GM23338 (cell line): ENCODE data around the gene LSM11. TPM values are rescaled to one million over a fixed set of nuclear protein-coding genes. Genes with fewer than 3 reads are reported as not detected.
A peak's percentile ranks its signal among the peaks of the same experiment; 100 is the strongest.

Experiments
- ATAC-seq: fragments of 200-7000 bp; cut with Tn5 transposase; 3 replicates; pipeline ENCODE4 v1.9.1; 2020
- DNase-seq: peaks from one replicate; pipeline ENCODE4 v3.0.0-alpha.2; 2015; ENCODE audit warnings: low spot score
- H2AFZ ChIP-seq: fragments of 200-600 bp; sonication (generic); 2 replicates; pipeline ENCODE4 v1.8.0; 2016; ENCODE audit warnings: antibody characterized with exemption, mild to moderate bottlenecking, moderate library complexity
- H3F3A ChIP-seq: fragments of 200-600 bp; sonication (generic); replicated peaks from 2 replicates; pipeline ENCODE4 v1.8.0; 2017; ENCODE audit warnings: antibody characterized with exemption, mixed run types, low read depth
- H3K27ac ChIP-seq: fragments of 200-600 bp; sonication (generic); 2 replicates; pipeline ENCODE4 v1.6.1; 2016; ENCODE audit warnings: low read depth
- H3K27me3 ChIP-seq: fragments of 200-600 bp; sonication (generic); 2 replicates; pipeline ENCODE4 v1.8.0; 2016; ENCODE audit warnings: mild to moderate bottlenecking, mixed run types, moderate library complexity; ENCODE audit not compliant: insufficient read depth
- H3K36me3 ChIP-seq: fragments of 200-600 bp; sonication (generic); 2 replicates; pipeline ENCODE4 v1.8.0; 2016; ENCODE audit warnings: mild to moderate bottlenecking; ENCODE audit not compliant: insufficient read depth
- H3K4me1 ChIP-seq: fragments of 200-600 bp; sonication (generic); 2 replicates; pipeline ENCODE4 v1.8.0; 2016; ENCODE audit warnings: mild to moderate bottlenecking, moderate library complexity; ENCODE audit not compliant: insufficient read depth
- H3K4me2 ChIP-seq: fragments of 200-600 bp; sonication (generic); 2 replicates; pipeline ENCODE4 v1.7.1; 2017; ENCODE audit warnings: mixed run types
- H3K4me3 ChIP-seq: fragments of 200-600 bp; sonication (generic); 2 replicates; pipeline ENCODE4 v1.6.1; 2016; ENCODE audit warnings: mixed run types
- H3K79me2 ChIP-seq: fragments of 200-600 bp; sonication (generic); replicated peaks from 2 replicates; pipeline ENCODE4 v1.8.0; 2017; ENCODE audit warnings: mild to moderate bottlenecking; ENCODE audit not compliant: insufficient read depth
- H3K9me2 ChIP-seq: fragments of 200-600 bp; sonication (generic); 2 replicates; pipeline ENCODE4 v1.8.0; 2017; ENCODE audit not compliant: insufficient read depth
- H4K20me1 ChIP-seq: fragments of 200-600 bp; sonication (generic); replicated peaks from 2 replicates; pipeline ENCODE4 v1.8.0; 2017; ENCODE audit warnings: mild to moderate bottlenecking; ENCODE audit not compliant: insufficient read depth
- H3K27ac Mint-ChIP-seq: 2 replicates; pipeline ENCODE4 v1.8.0; 2020; ENCODE audit warnings: inconsistent platforms, mild to moderate bottlenecking, moderate library complexity, mixed read lengths
- H3K27me3 Mint-ChIP-seq: 3 replicates; pipeline ENCODE4 v1.8.0; 2022; ENCODE audit warnings: low read depth, mild to moderate bottlenecking, moderate library complexity, mixed read lengths, inconsistent platforms; ENCODE audit not compliant: insufficient read depth, poor library complexity
- H3K36me3 Mint-ChIP-seq: 3 replicates; pipeline ENCODE4 v1.8.0; 2021; ENCODE audit warnings: low read depth, mild to moderate bottlenecking, inconsistent platforms, moderate library complexity, mixed read lengths
- H3K4me1 Mint-ChIP-seq: 3 replicates; pipeline ENCODE4 v1.8.0; 2020; ENCODE audit warnings: mild to moderate bottlenecking, inconsistent platforms, mixed read lengths
- H3K4me3 Mint-ChIP-seq: 3 replicates; pipeline ENCODE4 v1.8.0; 2021; ENCODE audit warnings: moderate library complexity, mild to moderate bottlenecking, inconsistent platforms, mixed read lengths
- H3K9me3 Mint-ChIP-seq: 3 replicates; pipeline ENCODE4 v1.8.0; 2020; ENCODE audit warnings: moderate library complexity, mild to moderate bottlenecking, inconsistent platforms, mixed read lengths
- CREB1 ChIP-seq: fragments of 250-450 bp; sonication (Bioruptor Pico); IDR thresholded peaks from 2 replicates; pipeline ENCODE4 v1.5.0; 2020; ENCODE audit warnings: low read depth, mild to moderate bottlenecking, moderate library complexity
- EZH2 ChIP-seq: fragments of 200-600 bp; sonication (generic); IDR thresholded peaks from one replicate; pipeline ENCODE4 v1.8.0; 2017; ENCODE audit warnings: antibody characterized with exemption, mild to moderate bottlenecking, low read depth; ENCODE audit not compliant: unreplicated experiment
- EZH2phosphoT487 ChIP-seq: fragments of 200-600 bp; sonication (generic); IDR thresholded peaks from one replicate; pipeline ENCODE4 v1.8.1; 2018; ENCODE audit warnings: antibody characterized with exemption; ENCODE audit not compliant: unreplicated experiment
- JUNB ChIP-seq: IDR thresholded peaks from one replicate; pipeline ENCODE4 v1.6.1; 2016; ENCODE audit warnings: antibody characterized with exemption; ENCODE audit not compliant: unreplicated experiment
- NANOG ChIP-seq: IDR thresholded peaks from 2 replicates; pipeline ENCODE4 v1.6.1; 2016; ENCODE audit warnings: antibody characterized with exemption, borderline replicate concordance
- POLR2AphosphoS5 ChIP-seq: IDR thresholded peaks from 2 replicates; pipeline ENCODE4 v1.6.1; 2016; ENCODE audit warnings: antibody characterized with exemption, low read depth
- STAT1 ChIP-seq: IDR thresholded peaks from one replicate; pipeline ENCODE4 v1.6.1; 2016; ENCODE audit warnings: antibody characterized with exemption; ENCODE audit not compliant: unreplicated experiment
- ZNF114 ChIP-seq: fragments of 250-450 bp; sonication (Bioruptor Pico); IDR thresholded peaks from 2 replicates; pipeline ENCODE4 v1.5.0; 2020; ENCODE audit warnings: mild to moderate bottlenecking, moderate library complexity
- ZNF331 ChIP-seq: fragments of 250-450 bp; sonication (Bioruptor Pico); IDR thresholded peaks from 2 replicates; pipeline ENCODE4 v1.5.0; 2020; ENCODE audit warnings: low read depth, mild to moderate bottlenecking, moderate library complexity
- polyA plus RNA-seq: library from polyadenylated mRNA; unstranded; fragments of >200 nt; fragmentation: Nextera tagmentation; extraction: Ambion mirVana; gene quantifications from 2 replicates; pipeline ENCODE4 v1.2.1, GENCODE V29; 2016
- total RNA-seq: library from RNA; depleted of rRNA; stranded (reverse); fragments of >200 nt; shearing (Covaris generic); gene quantifications from 2 replicates; pipeline ENCODE4 v1.2.3, GENCODE V29; 2014
- TF ChIP-seq, protein P1 (sequence below), 2 experiments: fragments of 200-600 bp in 1 of 2; sonication (generic) in 1 of 2; conservative IDR thresholded peaks; 2 replicates each; pipeline versions ENCODE4 v1.5.1 to v1.6.1; 2016 to 2017; ENCODE audit warnings: antibody characterized with exemption in 2 of 2, low read depth in 2 of 2, mild to moderate bottlenecking in 2 of 2, moderate library complexity in 1 of 2
- TF ChIP-seq, protein P2 (sequence below): IDR thresholded peaks from one replicate; pipeline ENCODE4 v1.6.1; 2018; ENCODE audit warnings: antibody characterized with exemption; ENCODE audit not compliant: unreplicated experiment
- TF ChIP-seq, protein P3 (sequence below): fragments of 250-450 bp; sonication (Bioruptor Pico); IDR thresholded peaks from 2 replicates; pipeline ENCODE4 v1.5.0; 2020; ENCODE audit warnings: mild to moderate bottlenecking, moderate library complexity
- TF ChIP-seq, protein P4 (sequence below): IDR thresholded peaks from 2 replicates; pipeline ENCODE4 v1.6.1; 2016; ENCODE audit warnings: antibody characterized with exemption

LSM11 gene
- total and polyA plus RNA-seq, 2 experiments from 2014 or later, result 1.2 to 3.8 TPM

DNA sequence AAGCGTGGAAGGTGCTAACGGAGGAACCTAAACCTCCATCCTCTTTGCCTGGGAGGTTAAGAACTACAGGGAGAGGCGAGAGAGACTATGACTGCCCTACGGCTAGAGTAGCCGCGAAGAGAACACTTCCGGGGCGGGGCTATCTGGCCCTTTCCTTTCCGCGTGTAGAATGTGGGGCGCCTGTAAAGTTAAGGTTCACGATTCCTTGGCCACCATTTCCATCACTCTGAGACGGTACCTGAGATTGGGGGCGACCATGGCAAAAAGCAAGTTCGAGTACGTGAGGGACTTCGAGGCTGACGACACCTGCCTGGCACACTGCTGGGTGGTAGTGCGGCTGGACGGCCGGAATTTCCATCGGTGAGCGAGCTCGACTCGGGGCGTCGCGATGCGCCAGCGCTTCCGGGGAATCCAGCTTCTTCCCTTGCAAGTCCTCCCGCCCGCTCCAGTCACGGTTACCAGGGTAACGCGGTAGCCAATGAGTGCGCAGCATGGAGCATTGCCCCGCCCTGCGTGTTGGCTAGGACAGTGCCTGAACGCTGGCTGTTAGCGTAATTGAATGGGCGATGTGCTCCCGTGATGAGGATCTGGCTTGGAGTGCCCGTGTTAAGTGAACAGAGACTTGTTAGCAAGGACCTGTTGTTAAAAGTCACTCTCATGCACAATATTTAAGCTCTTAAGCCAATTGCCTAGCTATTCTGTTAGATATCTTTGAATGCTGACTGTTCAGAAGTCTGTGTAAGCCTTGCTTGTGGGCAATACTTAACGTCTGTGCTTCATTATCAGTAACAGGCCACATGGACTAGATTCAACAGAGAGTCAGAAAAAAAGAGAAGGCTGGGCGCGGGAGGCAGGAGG lies 12.0 kb upstream of the LSM11 start, which contains the start of gene THG1L:
Gene THG1L, plus strand, starts transcription at position 149 of the 858 bp plus-strand sequence. Its CDS starts 21 bp downstream, at position 170.
- no peaks in the 10 kb centered on the region for H3K27me3 ChIP-seq
- peak; percentile 99 for DNase-seq
- peaks cover 3% of the 10 kb centered on the region; the same call in 1 of the 2 replicates for H3K79me2 ChIP-seq
- peak within 1 kb of the TSS; percentile 75; the same call in 1 of the 2 replicates for H2AFZ ChIP-seq
- 0 out of 2 replicates have a peak, but pooled peaks cover 3% of the 10 kb centered on the region for H3K4me1 ChIP-seq
- peak within 1 kb of the TSS; percentile 63 for H3K4me3 ChIP-seq
- H3F3A ChIP-seq, result no peaks in the 10 kb centered on the region
- H3K36me3 Mint-ChIP-seq, result peaks cover 30% of the 10 kb centered on the region
- H4K20me1 ChIP-seq, result 0 out of 2 replicates have a peak, but pooled peaks cover 10% of the 10 kb centered on the region
- peak; percentile 99 for ATAC-seq
- no peaks in the 10 kb centered on the region for H3K9me2 ChIP-seq
- H3K27ac Mint-ChIP-seq, result peak within 1 kb of the TSS; percentile 100
- peak within 1 kb of the TSS; percentile 87 for H3K4me2 ChIP-seq
- peaks cover 12% of the 10 kb centered on the region for H3K27me3 Mint-ChIP-seq
- peaks cover 5% of the 10 kb centered on the region for H3K4me1 Mint-ChIP-seq
- peak within 1 kb of the TSS; percentile 98 for H3K4me3 Mint-ChIP-seq
- peaks cover 23% of the 10 kb centered on the region for H3K36me3 ChIP-seq
- no peaks in the 10 kb centered on the region for H3K9me3 Mint-ChIP-seq
- H3K27ac ChIP-seq, result 0 out of 2 replicates have a peak within 1 kb of the TSS, but pooled peaks have one; percentile 43
- TF ChIP-seq EZH2phosphoT487 (no peak), NANOG (no peak), ZNF114 (CRISPR knock-in tag) (no peak), ZNF331 (CRISPR knock-in tag) (peak; percentile 6; the same call in 1 of the 2 replicates), JUNB (no peak), STAT1 (no peak), POLR2AphosphoS5 (peak; percentile 85), EZH2 (no peak), CREB1 (peak; percentile 85)
- TF ChIP-seq, protein P1, sequence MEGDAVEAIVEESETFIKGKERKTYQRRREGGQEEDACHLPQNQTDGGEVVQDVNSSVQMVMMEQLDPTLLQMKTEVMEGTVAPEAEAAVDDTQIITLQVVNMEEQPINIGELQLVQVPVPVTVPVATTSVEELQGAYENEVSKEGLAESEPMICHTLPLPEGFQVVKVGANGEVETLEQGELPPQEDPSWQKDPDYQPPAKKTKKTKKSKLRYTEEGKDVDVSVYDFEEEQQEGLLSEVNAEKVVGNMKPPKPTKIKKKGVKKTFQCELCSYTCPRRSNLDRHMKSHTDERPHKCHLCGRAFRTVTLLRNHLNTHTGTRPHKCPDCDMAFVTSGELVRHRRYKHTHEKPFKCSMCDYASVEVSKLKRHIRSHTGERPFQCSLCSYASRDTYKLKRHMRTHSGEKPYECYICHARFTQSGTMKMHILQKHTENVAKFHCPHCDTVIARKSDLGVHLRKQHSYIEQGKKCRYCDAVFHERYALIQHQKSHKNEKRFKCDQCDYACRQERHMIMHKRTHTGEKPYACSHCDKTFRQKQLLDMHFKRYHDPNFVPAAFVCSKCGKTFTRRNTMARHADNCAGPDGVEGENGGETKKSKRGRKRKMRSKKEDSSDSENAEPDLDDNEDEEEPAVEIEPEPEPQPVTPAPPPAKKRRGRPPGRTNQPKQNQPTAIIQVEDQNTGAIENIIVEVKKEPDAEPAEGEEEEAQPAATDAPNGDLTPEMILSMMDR (conservative IDR thresholded peaks at IDR 0.05; ENCODE audit: low read depth in 2 of 2), result no peak
- TF ChIP-seq, protein P2, sequence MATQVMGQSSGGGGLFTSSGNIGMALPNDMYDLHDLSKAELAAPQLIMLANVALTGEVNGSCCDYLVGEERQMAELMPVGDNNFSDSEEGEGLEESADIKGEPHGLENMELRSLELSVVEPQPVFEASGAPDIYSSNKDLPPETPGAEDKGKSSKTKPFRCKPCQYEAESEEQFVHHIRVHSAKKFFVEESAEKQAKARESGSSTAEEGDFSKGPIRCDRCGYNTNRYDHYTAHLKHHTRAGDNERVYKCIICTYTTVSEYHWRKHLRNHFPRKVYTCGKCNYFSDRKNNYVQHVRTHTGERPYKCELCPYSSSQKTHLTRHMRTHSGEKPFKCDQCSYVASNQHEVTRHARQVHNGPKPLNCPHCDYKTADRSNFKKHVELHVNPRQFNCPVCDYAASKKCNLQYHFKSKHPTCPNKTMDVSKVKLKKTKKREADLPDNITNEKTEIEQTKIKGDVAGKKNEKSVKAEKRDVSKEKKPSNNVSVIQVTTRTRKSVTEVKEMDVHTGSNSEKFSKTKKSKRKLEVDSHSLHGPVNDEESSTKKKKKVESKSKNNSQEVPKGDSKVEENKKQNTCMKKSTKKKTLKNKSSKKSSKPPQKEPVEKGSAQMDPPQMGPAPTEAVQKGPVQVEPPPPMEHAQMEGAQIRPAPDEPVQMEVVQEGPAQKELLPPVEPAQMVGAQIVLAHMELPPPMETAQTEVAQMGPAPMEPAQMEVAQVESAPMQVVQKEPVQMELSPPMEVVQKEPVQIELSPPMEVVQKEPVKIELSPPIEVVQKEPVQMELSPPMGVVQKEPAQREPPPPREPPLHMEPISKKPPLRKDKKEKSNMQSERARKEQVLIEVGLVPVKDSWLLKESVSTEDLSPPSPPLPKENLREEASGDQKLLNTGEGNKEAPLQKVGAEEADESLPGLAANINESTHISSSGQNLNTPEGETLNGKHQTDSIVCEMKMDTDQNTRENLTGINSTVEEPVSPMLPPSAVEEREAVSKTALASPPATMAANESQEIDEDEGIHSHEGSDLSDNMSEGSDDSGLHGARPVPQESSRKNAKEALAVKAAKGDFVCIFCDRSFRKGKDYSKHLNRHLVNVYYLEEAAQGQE, result no peak
- TF ChIP-seq, protein P3, sequence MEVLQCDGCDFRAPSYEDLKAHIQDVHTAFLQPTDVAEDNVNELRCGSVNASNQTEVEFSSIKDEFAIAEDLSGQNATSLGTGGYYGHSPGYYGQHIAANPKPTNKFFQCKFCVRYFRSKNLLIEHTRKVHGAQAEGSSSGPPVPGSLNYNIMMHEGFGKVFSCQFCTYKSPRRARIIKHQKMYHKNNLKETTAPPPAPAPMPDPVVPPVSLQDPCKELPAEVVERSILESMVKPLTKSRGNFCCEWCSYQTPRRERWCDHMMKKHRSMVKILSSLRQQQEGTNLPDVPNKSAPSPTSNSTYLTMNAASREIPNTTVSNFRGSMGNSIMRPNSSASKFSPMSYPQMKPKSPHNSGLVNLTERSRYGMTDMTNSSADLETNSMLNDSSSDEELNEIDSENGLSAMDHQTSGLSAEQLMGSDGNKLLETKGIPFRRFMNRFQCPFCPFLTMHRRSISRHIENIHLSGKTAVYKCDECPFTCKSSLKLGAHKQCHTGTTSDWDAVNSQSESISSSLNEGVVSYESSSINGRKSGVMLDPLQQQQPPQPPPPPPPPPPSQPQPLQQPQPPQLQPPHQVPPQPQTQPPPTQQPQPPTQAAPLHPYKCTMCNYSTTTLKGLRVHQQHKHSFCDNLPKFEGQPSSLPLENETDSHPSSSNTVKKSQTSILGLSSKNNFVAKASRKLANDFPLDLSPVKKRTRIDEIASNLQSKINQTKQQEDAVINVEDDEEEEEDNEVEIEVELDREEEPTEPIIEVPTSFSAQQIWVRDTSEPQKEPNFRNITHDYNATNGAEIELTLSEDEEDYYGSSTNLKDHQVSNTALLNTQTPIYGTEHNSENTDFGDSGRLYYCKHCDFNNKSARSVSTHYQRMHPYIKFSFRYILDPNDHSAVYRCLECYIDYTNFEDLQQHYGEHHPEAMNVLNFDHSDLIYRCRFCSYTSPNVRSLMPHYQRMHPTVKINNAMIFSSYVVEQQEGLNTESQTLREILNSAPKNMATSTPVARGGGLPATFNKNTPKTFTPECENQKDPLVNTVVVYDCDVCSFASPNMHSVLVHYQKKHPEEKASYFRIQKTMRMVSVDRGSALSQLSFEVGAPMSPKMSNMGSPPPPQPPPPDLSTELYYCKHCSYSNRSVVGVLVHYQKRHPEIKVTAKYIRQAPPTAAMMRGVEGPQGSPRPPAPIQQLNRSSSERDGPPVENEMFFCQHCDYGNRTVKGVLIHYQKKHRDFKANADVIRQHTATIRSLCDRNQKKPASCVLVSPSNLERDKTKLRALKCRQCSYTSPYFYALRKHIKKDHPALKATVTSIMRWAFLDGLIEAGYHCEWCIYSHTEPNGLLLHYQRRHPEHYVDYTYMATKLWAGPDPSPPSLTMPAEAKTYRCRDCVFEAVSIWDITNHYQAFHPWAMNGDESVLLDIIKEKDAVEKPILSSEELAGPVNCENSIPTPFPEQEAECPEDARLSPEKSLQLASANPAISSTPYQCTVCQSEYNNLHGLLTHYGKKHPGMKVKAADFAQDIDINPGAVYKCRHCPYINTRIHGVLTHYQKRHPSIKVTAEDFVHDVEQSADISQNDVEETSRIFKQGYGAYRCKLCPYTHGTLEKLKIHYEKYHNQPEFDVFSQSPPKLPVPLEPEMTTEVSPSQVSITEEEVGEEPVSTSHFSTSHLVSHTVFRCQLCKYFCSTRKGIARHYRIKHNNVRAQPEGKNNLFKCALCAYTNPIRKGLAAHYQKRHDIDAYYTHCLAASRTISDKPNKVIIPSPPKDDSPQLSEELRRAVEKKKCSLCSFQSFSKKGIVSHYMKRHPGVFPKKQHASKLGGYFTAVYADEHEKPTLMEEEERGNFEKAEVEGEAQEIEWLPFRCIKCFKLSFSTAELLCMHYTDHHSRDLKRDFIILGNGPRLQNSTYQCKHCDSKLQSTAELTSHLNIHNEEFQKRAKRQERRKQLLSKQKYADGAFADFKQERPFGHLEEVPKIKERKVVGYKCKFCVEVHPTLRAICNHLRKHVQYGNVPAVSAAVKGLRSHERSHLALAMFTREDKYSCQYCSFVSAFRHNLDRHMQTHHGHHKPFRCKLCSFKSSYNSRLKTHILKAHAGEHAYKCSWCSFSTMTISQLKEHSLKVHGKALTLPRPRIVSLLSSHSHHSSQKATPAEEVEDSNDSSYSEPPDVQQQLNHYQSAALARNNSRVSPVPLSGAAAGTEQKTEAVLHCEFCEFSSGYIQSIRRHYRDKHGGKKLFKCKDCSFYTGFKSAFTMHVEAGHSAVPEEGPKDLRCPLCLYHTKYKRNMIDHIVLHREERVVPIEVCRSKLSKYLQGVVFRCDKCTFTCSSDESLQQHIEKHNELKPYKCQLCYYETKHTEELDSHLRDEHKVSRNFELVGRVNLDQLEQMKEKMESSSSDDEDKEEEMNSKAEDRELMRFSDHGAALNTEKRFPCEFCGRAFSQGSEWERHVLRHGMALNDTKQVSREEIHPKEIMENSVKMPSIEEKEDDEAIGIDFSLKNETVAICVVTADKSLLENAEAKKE (CRISPR knock-in tag), result no peak
- TF ChIP-seq, protein P4, sequence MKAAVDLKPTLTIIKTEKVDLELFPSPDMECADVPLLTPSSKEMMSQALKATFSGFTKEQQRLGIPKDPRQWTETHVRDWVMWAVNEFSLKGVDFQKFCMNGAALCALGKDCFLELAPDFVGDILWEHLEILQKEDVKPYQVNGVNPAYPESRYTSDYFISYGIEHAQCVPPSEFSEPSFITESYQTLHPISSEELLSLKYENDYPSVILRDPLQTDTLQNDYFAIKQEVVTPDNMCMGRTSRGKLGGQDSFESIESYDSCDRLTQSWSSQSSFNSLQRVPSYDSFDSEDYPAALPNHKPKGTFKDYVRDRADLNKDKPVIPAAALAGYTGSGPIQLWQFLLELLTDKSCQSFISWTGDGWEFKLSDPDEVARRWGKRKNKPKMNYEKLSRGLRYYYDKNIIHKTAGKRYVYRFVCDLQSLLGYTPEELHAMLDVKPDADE, result peak; percentile 91
